ENCODE measurements around the gene NKPD1.

Gene NKPD1

GRCh38 chr19:45172611-45173208, 11.9 kb upstream of the NKPD1 start:
- no peak for DNase-seq

- DNase-seq: no peak
Measured at GRCh38 chr19:45172173-45172572, 11.4 kb upstream of the NKPD1 start.

GRCh38 chr19:45171211-45171623, 10.4 kb upstream of the NKPD1 start:
- DNase-seq: no peak

GRCh38 chr19:45170146-45171106, 9.6 kb upstream of the NKPD1 start:
- no peak for DNase-seq

DNA sequence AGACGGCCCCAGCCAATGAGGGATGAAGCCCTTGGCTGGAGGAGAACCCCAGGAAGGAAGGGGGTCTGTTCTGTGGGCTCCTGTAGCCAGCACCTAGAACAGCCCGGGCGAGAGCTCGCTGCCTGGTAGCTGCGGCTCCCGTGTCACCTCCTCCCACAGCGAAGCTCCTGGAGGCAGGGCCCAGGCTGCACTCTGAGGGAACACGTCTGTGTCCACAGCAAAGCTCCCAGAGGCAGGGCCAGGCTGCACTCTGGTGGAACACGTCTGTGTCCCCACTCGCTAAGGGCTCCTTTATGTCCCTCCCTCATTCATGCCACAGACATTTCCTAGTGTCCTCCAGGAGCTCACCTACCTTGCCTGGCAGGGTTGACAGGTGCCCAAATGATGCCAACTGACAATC, 8.8 kb upstream of the NKPD1 start:
- no peak for DNase-seq

- no peak for DNase-seq
Measured at GRCh38 chr19:45168767-45169351, 8.1 kb upstream of the NKPD1 start.

DNA sequence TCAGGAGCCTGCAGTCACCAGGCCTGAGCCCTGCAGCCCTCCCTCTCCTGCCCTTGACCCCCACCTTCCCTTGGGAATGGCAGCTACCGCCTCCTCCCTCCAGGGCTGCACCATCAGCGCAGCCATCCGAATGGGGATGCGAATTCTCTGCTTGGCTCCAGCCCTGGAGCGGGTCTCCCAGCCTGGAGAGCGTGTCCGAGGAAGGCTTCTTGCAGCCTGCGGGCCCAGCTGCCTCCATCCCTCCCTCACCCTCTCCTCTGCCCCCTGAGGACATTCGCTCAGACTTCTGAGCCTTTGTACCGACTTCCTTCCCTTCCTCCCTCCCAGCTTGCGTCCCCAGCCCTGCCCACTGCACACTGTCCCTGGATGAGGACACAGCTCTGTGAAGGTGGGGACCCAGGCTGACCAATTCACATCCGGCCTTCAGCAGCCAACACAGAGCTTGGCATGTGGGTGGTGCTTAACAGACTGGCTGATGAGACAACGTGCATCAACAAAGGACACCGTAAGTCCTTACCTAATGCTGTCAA, 6.0 kb upstream of the NKPD1 start:
- no peak for DNase-seq

- peak in 1 of 2 experiments; percentile 70 for DNase-seq
Measured at GRCh38 chr19:45164577-45165335, 4.0 kb upstream of the NKPD1 start.

DNA sequence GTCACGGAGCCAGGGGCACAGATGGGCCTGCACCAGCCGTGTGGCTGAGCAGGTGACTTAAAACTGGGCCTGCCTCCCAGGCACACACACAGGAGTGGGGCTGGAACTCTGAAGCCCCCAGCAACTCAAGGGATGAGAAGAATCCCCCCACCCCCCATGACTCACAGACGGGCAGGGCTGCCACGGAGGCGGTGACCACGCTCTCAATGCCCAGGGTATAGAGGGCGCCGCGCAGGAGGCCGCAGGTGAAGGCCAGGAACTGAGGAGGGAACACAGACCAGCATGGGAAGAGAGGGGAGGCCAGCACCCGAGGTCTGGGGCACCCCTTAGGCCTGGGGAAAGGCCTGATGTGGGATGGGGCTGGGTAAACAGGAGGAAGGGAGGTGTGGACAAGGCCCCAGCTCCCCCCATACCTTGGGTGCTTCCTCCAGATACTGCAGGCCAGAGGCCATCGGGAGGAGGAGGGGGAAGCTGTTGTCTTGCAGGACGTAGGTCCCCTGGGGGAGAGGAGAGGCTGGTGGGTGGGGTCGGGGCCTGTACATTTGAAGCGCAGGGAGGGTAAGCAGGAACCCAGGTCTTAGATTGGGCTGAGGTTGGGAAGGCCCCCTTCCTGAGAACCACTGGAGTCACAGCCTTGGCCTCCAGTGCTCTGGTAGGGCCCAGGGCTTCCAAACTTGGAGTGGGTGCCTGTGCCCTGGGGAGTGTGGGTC, 3.1 kb upstream of the NKPD1 start:
- no peak for DNase-seq

DNA sequence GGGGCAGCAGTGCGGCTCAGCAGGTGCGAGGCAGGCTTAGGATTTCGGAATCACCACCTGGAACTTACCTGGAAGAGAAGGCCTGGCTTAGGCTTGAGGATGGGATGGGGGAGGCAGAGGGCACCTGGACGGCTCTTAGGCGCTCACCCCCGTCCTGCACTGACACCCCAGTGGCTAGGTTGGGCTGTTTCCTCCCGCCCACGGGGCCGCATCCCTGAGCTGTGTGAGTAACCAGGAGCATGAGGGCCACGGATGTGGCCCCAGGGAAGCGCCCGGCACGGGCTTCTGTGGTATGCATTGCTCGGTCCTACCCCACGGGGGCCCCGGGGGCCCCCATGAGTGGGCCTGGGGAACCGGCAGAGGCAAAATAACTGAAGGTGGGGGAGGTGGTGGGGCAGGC, 2.4 kb upstream of the NKPD1 start:
- no peak for DNase-seq

DNA sequence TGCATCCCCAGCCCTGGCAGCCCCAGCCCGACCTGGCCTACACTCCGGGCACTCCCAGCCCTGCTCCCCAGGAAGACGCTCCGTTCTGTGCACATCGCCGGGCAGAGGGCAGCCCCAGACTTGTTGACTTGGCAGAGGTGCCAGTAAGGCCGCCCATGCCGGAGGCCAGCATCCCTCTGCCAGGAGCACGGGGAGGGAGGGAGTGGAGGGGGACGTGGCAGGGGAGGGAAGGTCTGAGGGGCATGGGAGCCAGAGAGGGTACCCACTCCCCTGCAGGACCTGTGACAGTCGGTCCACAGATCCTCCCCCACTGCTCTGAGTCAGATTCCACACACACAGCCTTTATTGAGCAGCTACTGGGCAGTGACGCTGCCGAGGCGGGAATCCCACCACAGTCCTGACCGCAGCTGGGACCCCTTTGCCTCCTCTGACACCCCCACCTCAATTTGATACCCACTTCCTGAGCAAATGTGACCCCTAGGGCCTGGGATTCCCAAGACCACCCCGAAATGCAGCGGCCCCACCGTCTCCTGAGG, 1.9 kb upstream of the NKPD1 start:
- no peak for DNase-seq

DNA sequence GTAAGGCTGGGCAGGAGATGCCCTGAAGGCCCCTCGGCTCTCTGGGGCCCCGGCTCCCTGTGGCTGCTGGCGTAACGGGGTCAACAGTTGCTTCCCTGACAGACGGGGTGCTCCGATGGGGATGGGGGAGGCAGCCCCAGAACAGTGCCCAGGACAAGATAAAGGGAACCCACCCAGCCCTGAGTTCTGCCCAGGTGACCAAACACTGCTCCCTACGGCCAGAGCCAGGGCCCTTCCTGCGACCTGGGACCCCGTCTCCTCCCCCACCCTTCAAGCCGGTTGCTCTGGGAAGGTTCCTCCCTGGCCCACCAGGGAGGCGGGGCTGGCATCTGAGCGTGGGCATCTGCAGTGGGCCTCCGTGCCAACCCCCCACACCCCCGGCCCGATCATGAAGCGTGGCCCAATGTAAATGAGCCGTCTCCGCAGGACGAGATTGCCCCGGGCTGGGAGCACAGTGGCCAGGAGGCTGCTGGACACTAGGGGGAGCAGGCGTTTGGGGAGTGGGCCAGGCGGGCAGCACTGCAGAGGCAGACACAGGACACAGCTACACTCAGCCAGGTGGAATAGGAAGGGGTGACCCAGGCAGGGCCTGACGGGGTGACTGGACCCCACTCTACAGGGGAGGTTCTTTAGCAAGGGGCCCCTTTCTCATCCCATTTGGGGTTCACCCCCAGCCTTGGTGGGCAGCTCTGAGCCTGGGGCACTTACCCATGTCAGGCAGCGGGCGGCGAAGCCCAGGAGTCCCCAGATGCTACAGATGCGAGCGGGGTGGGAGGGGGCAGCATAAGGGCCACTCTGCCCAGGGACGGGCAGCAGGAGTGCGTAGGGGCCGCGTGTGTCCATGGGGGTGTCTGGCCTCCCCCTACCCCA, 1.2 kb upstream of the NKPD1 start:
- DNase-seq: peak in 1 of 2 experiments; percentile 45

DNA sequence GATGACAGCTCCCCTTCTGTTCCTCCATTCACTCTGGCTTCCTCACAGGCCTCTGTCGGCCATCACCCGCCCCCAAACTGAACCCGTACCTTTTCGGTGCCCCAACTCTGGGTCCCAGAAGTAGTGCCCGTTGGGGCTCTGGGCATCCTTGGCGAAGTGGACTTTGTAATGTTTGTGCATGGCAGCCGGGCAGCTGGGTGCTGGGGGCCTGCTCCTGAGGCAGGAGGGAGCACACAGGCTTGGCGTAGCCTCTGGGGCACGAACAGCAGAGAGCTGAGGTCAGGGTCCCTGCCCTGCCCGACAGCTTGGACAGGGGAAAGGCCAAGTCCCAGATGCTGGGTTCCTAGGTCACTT, 834 bp downstream of the NKPD1 start:
- DNase-seq: no peak

- no peak for DNase-seq
Measured at GRCh38 chr19:45159210-45159970, 1.4 kb downstream of the NKPD1 start.

DNA sequence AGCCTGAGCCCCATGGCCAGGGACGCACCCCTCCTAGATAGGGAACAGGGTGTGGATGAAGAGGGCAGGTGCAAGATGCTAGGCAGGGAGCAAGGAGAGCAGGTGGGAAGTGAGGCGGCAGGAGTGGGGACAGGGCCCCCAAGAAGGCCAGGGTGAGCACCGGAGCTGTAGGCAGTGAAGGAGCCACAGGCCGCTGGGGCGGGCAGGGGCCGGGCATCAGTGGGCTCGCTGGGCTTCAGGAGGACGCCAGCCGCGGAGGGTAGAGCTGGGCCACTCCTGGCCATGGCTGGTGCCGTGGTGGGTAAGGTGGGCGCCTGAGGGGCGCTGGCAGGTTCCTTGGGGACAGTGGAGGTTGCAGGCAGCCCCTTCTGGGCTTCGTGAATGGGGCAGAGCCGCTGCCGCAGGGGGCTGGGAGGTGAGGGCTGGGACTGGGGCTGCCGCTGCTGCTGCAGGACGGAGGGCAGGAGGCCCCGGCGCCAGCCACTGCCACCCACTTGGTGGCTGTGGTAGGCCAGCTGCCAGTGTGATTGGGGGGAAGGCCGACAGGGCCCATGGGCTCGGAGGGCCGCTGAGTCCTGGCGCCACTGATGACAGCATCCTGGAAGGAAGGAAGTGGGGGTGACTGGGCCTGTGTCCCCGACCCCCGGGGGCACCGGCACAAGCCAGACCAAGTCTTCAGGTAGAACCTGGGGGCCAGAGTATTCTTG, 2.1 kb downstream of the NKPD1 start:
- no peak for DNase-seq

GRCh38 chr19:45156751-45157150, 4.0 kb downstream of the NKPD1 start:
- DNase-seq: peak in 1 of 2 experiments; percentile 19

DNA sequence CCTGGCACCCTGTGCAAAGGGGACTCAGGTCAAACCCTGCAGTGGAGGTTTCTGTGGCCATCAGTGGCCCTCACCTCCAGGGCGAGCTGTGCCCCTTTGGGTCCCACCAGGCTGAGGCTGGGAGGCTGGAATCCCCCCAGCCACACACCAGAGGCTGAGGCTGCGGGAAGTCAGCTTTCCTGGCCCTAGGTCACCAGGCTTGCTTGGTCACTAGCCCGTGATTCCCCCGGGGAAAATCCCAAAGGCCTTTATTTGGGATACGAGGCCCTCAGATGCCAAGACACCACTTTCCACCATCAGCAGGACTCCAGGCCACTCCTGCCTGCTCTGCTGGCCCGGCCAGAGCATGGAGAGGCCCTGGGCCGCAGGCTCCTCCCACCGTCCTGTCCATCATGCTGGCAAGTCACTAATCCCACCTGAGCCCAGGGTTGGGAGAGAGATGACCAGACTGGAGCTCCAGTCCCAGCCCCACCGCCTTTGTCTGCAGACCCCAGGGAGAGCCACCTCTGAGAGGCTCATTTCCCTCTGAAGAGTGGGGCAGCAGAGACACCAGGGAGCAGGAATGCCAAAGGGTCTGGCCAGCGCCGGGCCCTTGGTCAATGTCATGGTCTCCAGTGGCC, 4.7 kb downstream of the NKPD1 start:
- DNase-seq: no peak

GRCh38 chr19:45154064-45154827, 6.5 kb downstream of the NKPD1 start:
- no peak for DNase-seq
